ENCODE measurements around the gene ACSBG1. TPM values are rescaled to one million over a fixed set of nuclear protein-coding genes. Genes with fewer than 3 reads are reported as not detected.

The ACSBG1 gene
- total and polyA plus RNA-seq, 2 donors (not counting 1 experiment from before 2014, with no cell fraction given) = not detected

- no peaks in the 10 kb centered on the region for H3K27me3 ChIP-seq (ENCODE audit: control insufficient read depth, insufficient read depth, low read length)
- no peak overlapping the region for H2AFZ ChIP-seq (ENCODE audit: low read length)
- no peak overlapping the region for H3K27ac ChIP-seq (ENCODE audit: insufficient read depth, low read length)
- no peak for TF ChIP-seq CTCF (conservative IDR thresholded peaks at IDR 0.05 in 1 of 2, IDR thresholded peaks at IDR 0.05 in 1 of 2; ENCODE audit: low read depth in 1 of 2, low read length in 2 of 2)
- TF ChIP-seq EZH2 (IDR thresholded peaks at IDR 0.05; ENCODE audit: low read length, missing control alignments) = no peak
- no peak for DNase-seq (ENCODE audit: low read depth in 2 of 2)
- no peaks in the 10 kb centered on the region for H4K20me1 ChIP-seq (ENCODE audit: control insufficient read depth, extremely low read depth, insufficient read depth, low read length)
- no peaks in the 10 kb centered on the region for H3K9me3 ChIP-seq (ENCODE audit: control insufficient read depth, insufficient read depth, low read depth, low read length)
- no peaks in the 10 kb centered on the region for H3K36me3 ChIP-seq (ENCODE audit: control insufficient read depth, insufficient read depth, low read length)
- no peak overlapping the region for H3K4me3 ChIP-seq (replicated peaks in 1 of 4; ENCODE audit: control extremely low read depth in 1 of 4, insufficient read depth in 1 of 4, low read depth in 3 of 4, low read length in 4 of 4)
- no peak overlapping the region for H3K9ac ChIP-seq (ENCODE audit: insufficient read depth, low read length)
- H3K79me2 ChIP-seq (ENCODE audit: control insufficient read depth, insufficient read depth, low read length) = no peaks in the 10 kb centered on the region
- H3K4me1 ChIP-seq (ENCODE audit: control insufficient read depth, extremely low read depth, insufficient read depth, low read length) = no peaks in the 10 kb centered on the region
- H3K4me2 ChIP-seq (ENCODE audit: extremely low read depth, insufficient read depth, low read length) = no peak overlapping the region
These were observed 41.4 kb downstream of the ACSBG1 start for GRCh38 chr15:78192826-78193594.

- Histone ChIP-seq H3K79me2 (ENCODE audit: control insufficient read depth, insufficient read depth, low read length) (no peaks in the 10 kb centered on the region), H3K9me3 (ENCODE audit: control insufficient read depth, insufficient read depth, low read depth, low read length) (no peaks in the 10 kb centered on the region), H3K4me3 (replicated peaks in 1 of 4; ENCODE audit: control extremely low read depth in 1 of 4, insufficient read depth in 1 of 4, low read depth in 3 of 4, low read length in 4 of 4) (no peak overlapping the region), H3K9ac (ENCODE audit: insufficient read depth, low read length) (no peak overlapping the region), H3K4me2 (ENCODE audit: extremely low read depth, insufficient read depth, low read length) (no peak overlapping the region), H3K36me3 (ENCODE audit: control insufficient read depth, insufficient read depth, low read length) (no peaks in the 10 kb centered on the region), H4K20me1 (ENCODE audit: control insufficient read depth, extremely low read depth, insufficient read depth, low read length) (no peaks in the 10 kb centered on the region), H3K27ac (ENCODE audit: insufficient read depth, low read length) (no peak overlapping the region), H2AFZ (ENCODE audit: low read length) (no peak overlapping the region), H3K27me3 (ENCODE audit: control insufficient read depth, insufficient read depth, low read length) (no peaks in the 10 kb centered on the region), H3K4me1 (ENCODE audit: control insufficient read depth, extremely low read depth, insufficient read depth, low read length) (no peaks in the 10 kb centered on the region)
- DNase-seq (ENCODE audit: low read depth in 2 of 2) = no peak
- TF ChIP-seq EZH2 (IDR thresholded peaks at IDR 0.05; ENCODE audit: low read length, missing control alignments) (no peak), CTCF (conservative IDR thresholded peaks at IDR 0.05 in 1 of 2, IDR thresholded peaks at IDR 0.05 in 1 of 2; ENCODE audit: low read depth in 1 of 2, low read length in 2 of 2) (no peak)
These were observed 51.5 kb downstream of the ACSBG1 start for GRCh38 chr15:78182821-78183220.

GRCh38 chr15:78182336-78182700 is 52.0 kb downstream of the ACSBG1 start:
- Histone ChIP-seq H3K4me2 (ENCODE audit: extremely low read depth, insufficient read depth, low read length) (no peak overlapping the region), H3K9me3 (ENCODE audit: control insufficient read depth, insufficient read depth, low read depth, low read length) (no peaks in the 10 kb centered on the region), H3K9ac (ENCODE audit: insufficient read depth, low read length) (no peak overlapping the region), H3K27ac (ENCODE audit: insufficient read depth, low read length) (no peak overlapping the region), H3K79me2 (ENCODE audit: control insufficient read depth, insufficient read depth, low read length) (no peaks in the 10 kb centered on the region), H3K4me1 (ENCODE audit: control insufficient read depth, extremely low read depth, insufficient read depth, low read length) (no peaks in the 10 kb centered on the region), H4K20me1 (ENCODE audit: control insufficient read depth, extremely low read depth, insufficient read depth, low read length) (no peaks in the 10 kb centered on the region), H3K27me3 (ENCODE audit: control insufficient read depth, insufficient read depth, low read length) (no peaks in the 10 kb centered on the region), H3K4me3 (replicated peaks in 1 of 4; ENCODE audit: control extremely low read depth in 1 of 4, insufficient read depth in 1 of 4, low read depth in 3 of 4, low read length in 4 of 4) (no peak overlapping the region), H2AFZ (ENCODE audit: low read length) (no peak overlapping the region), H3K36me3 (ENCODE audit: control insufficient read depth, insufficient read depth, low read length) (no peaks in the 10 kb centered on the region)
- no peak for DNase-seq (ENCODE audit: low read depth in 2 of 2)
- no peak for TF ChIP-seq CTCF (conservative IDR thresholded peaks at IDR 0.05 in 1 of 2, IDR thresholded peaks at IDR 0.05 in 1 of 2; ENCODE audit: low read depth in 1 of 2, low read length in 2 of 2)
- TF ChIP-seq EZH2 (IDR thresholded peaks at IDR 0.05; ENCODE audit: low read length, missing control alignments) = no peak

All from fibroblast of lung (primary cell).